ENCODE measurements around the gene TIMP4.

Gene TIMP4

GRCh38 chr3:12186046-12186445, 27.3 kb upstream of the TIMP4 start:
- in situ Hi-C loops (cut with MboI; ENCODE audit: low sequenced_read_pairs) = no loop called here

DNA sequence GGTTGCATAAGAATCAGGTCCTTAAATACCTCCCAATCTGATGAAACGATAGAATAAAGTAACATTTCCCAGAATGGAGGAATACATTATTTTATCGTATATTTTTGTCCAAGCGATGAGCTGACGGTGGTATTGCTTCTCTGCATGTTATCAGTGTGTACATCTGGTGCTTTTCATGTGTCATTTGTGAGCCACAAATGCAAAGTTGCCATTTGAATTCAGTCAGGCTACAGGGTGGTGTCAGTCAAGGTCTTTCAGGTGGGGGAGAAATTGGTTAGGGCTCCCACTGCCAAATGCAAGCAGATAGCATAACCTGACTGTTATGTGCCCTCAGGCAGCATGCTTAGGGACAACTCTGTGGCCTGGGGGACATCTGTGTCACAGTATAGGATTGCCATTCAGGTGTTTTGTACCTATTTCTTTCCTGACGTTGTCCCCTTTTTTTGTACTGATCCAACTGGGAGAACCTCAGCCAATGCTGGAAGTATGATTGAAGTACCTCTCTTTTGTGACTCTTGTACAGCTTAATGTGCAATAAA, 26.5 kb upstream of the TIMP4 start:
- in situ Hi-C loops (cut with MboI; ENCODE audit: low sequenced_read_pairs) = no loop called here

DNA sequence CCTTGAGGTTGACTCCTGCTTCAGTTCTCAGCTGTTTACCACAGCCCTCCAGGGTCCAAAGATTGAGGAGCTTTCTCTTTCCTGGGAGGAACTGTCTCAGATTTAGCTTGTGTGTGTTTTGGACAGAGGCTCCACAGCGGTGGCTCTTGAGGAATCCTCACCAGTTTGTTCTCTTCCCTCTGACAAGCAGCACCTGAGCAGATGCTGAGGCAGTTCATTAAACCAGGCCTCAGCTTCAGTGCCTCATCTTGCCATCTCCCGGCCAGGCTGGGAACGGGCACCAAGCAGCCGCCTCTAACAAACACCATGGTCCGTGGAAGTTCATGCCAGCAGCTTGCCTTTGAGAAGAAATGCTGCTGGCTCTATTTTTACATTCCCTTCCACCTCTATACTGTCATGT, 25.8 kb upstream of the TIMP4 start:
- in situ Hi-C loops (cut with MboI; ENCODE audit: low sequenced_read_pairs) = no loop called here

- in situ Hi-C loops (cut with MboI; ENCODE audit: low sequenced_read_pairs) = no loop called here
Measured at GRCh38 chr3:12182687-12183441, 24.2 kb upstream of the TIMP4 start.

DNA sequence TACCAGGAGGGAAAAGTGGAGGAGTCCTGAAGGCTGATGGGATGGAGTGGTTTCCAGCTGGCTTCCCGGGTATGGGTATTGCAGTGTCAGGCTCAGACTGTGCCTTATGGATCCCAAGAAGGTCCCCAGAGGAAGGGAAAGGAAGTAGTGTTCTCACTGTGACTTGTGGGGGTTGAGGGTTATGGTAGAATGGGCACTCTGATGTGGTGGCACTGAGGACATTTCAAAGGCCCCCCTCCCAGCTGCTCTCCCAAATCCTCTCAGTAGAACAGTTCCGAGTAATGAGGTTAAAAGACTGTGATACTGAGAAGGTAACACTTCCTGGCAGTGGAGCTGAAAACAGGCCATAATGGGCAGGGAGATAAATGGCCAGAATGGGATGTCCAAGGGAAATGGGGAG, 23.1 kb upstream of the TIMP4 start:
- in situ Hi-C loops (cut with MboI; ENCODE audit: low sequenced_read_pairs) = no loop called here

DNA sequence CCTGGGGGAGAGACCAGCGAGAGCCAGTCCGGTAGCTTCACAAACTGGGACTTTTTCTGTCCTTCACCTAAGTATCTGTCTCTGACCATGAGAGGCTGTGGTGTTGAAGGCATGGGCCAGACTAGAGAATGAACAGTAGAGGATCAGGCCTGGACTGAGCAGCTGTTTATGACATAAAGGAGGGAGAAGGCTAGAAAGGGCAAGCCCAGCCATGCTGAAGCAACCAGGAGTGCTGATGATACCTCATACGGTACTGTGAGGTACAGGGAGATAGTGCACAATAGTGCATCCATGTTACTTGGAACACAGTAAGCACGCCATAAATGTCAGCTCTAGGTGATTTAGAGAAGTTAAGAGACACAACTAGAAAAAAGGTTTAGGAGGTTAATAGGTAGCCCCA, 22.6 kb upstream of the TIMP4 start:
- in situ Hi-C loops (cut with MboI; ENCODE audit: low sequenced_read_pairs) = no loop called here

GRCh38 chr3:12180631-12181030, 21.9 kb upstream of the TIMP4 start:
- in situ Hi-C loops (cut with MboI; ENCODE audit: low sequenced_read_pairs) = no loop called here

DNA sequence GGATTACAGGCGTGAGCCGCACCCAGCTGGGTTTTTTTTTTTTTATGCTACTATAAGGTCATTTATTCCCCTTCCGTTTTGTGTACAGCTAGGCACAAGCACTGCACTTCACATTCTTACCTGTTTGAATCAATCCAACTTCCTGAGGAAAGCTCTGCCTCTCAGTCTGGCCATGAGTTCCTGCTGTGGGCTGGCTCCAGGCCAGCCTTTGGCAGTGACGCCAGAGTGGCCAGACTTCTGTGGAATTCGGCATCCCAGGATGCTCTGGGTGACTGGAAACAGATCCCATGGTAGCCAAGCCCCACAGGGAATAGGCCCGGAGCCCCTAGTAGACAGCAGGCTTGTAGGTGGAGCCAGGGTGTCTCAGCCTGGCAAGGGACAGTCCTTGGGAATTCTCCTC, 21.5 kb upstream of the TIMP4 start:
- in situ Hi-C loops (cut with MboI; ENCODE audit: low sequenced_read_pairs) = no loop called here

- in situ Hi-C loops (cut with MboI; ENCODE audit: low sequenced_read_pairs) = no loop called here
Measured at GRCh38 chr3:12179441-12179840, 20.7 kb upstream of the TIMP4 start.

DNA sequence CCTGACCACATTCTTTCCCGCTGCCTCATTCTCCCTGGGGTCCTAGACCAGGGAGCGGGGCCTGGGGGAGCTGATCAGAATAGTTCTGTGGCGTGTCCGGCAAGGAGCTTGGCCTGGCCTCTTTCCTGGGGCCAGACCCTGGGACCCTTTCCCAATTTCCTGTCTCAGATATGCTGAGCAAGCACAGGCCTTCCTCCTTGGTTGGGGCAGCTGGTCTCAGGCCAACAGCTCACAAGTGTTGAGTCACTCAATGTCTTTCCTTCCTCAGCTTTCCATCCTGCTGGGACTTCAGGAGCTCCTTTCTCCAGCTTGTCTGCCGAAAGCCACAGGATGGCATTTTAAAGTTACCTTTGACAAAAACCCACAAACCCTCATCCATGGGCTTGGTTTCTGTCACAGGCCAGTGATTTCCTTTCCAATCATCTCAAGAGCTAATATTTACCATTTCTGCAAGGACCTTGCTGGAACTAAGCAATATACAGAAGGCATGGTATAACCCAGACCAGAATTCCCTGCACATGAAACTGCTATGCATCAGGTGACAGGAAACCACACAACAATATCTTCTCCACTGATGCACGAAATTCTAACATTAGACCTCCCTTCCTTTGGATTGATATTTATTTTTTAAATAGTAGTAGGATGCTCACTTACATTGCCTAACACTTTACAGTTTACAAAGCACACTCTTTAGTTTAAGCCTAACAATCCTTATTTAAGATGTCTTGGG, 19.5 kb upstream of the TIMP4 start:
- in situ Hi-C loops (cut with MboI; ENCODE audit: low sequenced_read_pairs) = no loop called here

GRCh38 chr3:12177126-12177525, 18.4 kb upstream of the TIMP4 start:
- in situ Hi-C loops (cut with MboI; ENCODE audit: low sequenced_read_pairs) = no loop called here

GRCh38 chr3:12175844-12176453, 17.2 kb upstream of the TIMP4 start:
- in situ Hi-C loops (cut with MboI; ENCODE audit: low sequenced_read_pairs) = no loop called here

GRCh38 chr3:12175137-12175593, 16.5 kb upstream of the TIMP4 start:
- in situ Hi-C loops (cut with MboI; ENCODE audit: low sequenced_read_pairs) = no loop called here

DNA sequence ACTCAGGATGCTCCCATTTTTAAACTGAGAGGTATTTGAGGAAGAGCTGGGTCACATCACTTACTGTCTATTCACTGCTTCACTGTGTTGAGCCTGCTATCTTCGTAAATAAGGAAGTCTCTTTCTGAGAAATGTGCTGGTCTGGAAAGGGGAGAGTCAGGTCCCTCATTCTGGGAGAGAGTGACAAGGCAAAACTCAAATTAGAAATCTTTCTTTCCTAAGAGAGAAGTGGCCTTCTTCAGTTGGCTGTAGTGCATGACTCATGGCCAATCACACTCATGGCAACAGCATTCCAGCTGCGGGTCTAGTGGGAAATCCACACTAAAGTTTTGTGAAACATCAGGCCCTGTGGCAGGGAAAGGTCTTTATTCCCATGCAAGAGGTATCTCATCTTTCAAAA, 11.5 kb upstream of the TIMP4 start:
- in situ Hi-C loops (cut with MboI; ENCODE audit: low sequenced_read_pairs) = no loop called here

GRCh38 chr3:12165909-12166308, 7.2 kb upstream of the TIMP4 start:
- in situ Hi-C loops (cut with MboI; ENCODE audit: low sequenced_read_pairs) = no loop called here

GRCh38 chr3:12159227-12159601, 502 bp upstream of the TIMP4 start:
- in situ Hi-C loops (cut with MboI; ENCODE audit: low sequenced_read_pairs) = no loop called here

- in situ Hi-C loops (cut with MboI; ENCODE audit: low sequenced_read_pairs) = no loop called here
Measured at GRCh38 chr3:12157026-12157425, 1.7 kb downstream of the TIMP4 start.

- in situ Hi-C loops (cut with MboI; ENCODE audit: low sequenced_read_pairs) = no loop called here
Measured at GRCh38 chr3:12155828-12156227, 2.9 kb downstream of the TIMP4 start.

DNA sequence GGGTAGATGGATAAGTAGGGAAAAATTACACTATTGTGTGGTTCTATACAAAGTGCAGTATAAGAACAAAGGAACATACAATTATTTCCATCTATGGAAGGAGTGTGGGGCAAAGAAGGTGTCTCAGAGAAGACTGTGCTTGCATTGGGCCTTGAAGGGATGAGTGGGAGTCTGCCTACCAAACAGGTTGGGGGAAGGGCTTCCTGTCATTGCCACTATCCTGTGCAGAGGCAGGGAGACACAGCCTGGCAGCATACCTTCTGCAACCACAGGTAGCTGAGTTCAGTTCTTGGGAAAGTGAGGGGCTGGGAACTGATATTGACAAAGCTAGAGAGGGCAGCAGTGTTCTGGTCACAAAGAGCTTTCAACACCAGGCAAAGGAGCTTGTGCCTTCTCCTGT, 3.4 kb downstream of the TIMP4 start:
- in situ Hi-C loops (cut with MboI; ENCODE audit: low sequenced_read_pairs) = no loop called here

DNA sequence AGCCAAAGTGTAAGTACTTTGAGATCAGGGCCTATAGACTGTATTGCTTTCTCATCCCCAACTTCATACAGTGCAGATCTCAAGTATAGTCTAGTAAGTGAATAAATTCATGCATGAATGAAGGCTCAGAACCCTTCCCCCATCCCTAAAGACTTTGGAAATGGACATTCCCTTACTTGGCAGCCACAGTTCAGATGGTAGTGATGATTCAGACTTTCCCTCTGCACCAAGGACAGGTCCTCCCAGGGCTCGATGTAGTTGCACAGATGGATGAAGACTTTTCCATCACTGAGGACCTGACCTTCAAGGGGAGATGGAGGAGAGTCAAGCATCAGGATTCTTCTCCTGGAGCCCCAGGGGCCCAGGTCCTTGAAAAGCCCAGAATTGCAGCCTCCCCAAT, 4.6 kb downstream of the TIMP4 start:
- in situ Hi-C loops (cut with MboI; ENCODE audit: low sequenced_read_pairs) = no loop called here

DNA sequence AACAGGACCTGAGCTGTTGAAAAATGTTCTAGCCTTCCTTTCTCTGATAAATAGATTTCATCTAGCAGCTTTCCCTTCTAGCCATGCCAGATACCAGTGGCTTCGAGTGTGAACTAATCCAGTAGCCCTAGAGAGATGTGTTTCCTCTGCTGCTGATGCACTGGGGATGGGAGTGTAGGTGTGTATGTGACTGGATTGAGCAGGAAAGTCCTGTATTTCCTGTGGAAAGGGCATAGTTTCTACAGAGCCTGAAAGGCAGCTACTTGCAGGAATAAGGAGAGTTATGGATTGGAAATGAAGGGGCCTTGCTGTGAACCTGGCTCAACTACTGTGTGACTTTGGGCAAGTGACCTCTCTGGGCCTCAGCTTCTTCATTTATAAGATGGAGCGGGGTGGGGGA, 8.6 kb downstream of the TIMP4 start:
- in situ Hi-C loops (cut with MboI; ENCODE audit: low sequenced_read_pairs) = no loop called here

GRCh38 chr3:12149029-12149428, 9.7 kb downstream of the TIMP4 start:
- in situ Hi-C loops (cut with MboI; ENCODE audit: low sequenced_read_pairs) = no loop called here
